IPS-20b (cell line): ENCODE results near the gene ADAP1.

Source experiments
- H3K27ac ChIP-seq: one replicate; pipeline ENCODE4 v1.5.1; 2013; ENCODE audit warnings: low read length
- H3K27me3 ChIP-seq: 2 replicates; pipeline ENCODE4 v1.6.1; 2013; ENCODE audit warnings: mild to moderate bottlenecking, low read length, inconsistent platforms; ENCODE audit not compliant: insufficient read depth
- H3K36me3 ChIP-seq: 2 replicates; pipeline ENCODE4 v1.6.1; 2013; ENCODE audit warnings: low read depth, mild to moderate bottlenecking, inconsistent platforms, low read length, moderate library complexity; ENCODE audit not compliant: insufficient read depth
- H3K4me1 ChIP-seq: 2 replicates; pipeline ENCODE4 v1.6.1; 2013; ENCODE audit warnings: mild to moderate bottlenecking, control low read depth, inconsistent platforms, low read length, moderate library complexity; ENCODE audit not compliant: insufficient read depth
- H3K4me3 ChIP-seq: 2 replicates; pipeline ENCODE4 v1.5.1; 2013; ENCODE audit warnings: mild to moderate bottlenecking, low read length, inconsistent platforms
- H3K9ac ChIP-seq: 2 replicates; pipeline ENCODE4 v1.6.1; 2013; ENCODE audit warnings: low read depth, mild to moderate bottlenecking, inconsistent platforms, low read length, moderate library complexity
- H3K9me3 ChIP-seq: 2 replicates; pipeline ENCODE4 v1.6.1; 2013; ENCODE audit warnings: mild to moderate bottlenecking, low read depth, low read length, inconsistent platforms; ENCODE audit not compliant: insufficient read depth

Gene ADAP1

DNA sequence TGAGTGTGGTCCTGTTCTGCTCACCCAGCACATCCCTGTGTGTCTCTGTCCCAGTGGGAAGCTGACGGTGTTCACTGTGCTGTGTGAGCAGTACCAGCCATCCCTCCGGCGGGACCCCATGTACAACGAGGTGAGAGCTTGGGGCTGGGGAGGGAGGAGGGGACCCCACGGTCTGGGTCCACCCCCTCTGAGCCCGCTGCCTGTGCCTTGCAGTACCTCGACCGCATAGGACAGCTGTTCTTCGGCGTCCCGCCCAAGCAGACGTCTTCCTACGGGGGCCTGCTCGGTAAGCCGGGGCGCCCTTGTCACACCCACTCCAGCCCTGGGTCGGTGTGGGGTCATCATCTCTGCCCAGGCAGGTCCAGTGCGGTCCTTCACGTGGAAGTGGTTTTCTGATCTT, 60.8 kb downstream of the ADAP1 start:
- Histone ChIP-seq H3K27ac (no peak overlapping the region), H3K4me3 (no peak overlapping the region), H3K27me3 (no peaks in the 10 kb centered on the region), H3K9ac (no peak overlapping the region), H3K36me3 (peaks cover 71% of the 10 kb centered on the region), H3K4me1 (no peaks in the 10 kb centered on the region), H3K9me3 (no peaks in the 10 kb centered on the region)

DNA sequence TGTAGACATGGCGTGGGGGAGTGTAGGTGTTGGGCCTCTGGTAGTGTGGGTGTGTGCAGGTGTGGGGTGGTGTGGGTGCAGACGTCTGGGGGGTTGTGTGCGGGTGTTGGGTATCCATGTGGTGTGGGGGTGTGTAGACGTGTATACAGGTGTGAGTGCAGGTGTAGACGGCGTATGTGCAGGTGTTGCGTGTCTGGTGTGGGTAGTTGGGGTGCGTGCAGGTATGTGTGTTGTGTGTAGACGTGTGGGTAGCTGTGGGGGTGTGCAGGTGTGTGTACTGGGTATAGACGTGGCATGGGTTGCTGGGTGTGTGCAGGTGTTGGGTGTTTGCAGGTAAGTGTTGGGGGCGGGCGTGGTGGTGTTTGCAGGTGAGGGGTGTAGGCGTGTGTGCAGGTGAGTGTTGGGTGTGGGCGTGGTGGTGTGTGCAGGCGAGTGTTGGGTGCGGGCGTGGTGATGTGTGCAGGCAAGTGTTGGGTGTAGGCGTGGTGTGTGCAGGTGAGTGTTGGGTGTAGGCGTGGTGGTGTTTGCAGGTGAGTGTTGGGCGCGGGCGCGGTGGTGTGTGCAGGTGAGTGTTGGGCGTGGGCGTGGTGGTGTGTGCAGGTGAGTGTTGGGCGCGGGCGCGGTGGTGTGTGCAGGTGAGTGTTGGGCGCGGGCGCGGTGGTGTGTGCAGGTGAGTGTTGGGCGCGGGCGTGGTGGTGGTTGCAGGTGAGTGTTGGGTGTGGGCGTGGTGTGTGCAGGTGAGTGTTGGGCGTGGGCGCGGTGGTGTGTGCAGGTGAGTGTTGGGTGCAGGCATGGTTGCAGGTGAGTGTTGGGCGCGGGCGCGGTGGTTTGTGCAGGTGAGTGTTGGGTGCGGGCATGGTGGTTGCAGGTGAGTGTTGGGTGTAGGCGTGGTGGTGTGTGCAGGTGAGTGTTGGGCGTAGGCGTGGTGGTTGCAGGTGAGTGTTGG, 61.6 kb downstream of the ADAP1 start:
- Histone ChIP-seq H3K4me1 (no peaks in the 10 kb centered on the region), H3K27ac (no peak overlapping the region), H3K4me3 (no peak overlapping the region), H3K36me3 (peaks cover 75% of the 10 kb centered on the region), H3K9ac (no peak overlapping the region), H3K27me3 (no peaks in the 10 kb centered on the region), H3K9me3 (no peaks in the 10 kb centered on the region)

DNA sequence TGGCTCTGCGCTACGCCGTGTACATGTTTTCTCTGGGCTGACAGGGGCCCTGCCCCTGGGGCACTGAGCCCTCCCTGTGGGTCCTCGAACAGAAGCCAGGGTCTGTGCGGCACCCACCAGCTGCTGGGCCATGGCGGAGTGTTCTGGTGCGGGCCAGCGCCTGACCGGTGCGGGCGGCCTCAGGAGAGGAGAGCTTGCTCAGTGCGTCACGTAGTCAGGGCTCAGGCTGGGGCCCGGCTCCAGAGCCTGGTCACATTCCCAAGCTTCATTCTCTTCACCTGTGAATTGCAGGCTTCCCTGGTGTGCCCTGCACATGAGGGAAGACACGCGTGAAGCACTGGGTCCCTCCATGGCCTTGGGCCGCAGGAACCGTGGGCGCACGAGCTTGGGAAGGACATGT, 62.7 kb downstream of the ADAP1 start:
- H3K36me3 ChIP-seq = peaks cover 81% of the 10 kb centered on the region

DNA sequence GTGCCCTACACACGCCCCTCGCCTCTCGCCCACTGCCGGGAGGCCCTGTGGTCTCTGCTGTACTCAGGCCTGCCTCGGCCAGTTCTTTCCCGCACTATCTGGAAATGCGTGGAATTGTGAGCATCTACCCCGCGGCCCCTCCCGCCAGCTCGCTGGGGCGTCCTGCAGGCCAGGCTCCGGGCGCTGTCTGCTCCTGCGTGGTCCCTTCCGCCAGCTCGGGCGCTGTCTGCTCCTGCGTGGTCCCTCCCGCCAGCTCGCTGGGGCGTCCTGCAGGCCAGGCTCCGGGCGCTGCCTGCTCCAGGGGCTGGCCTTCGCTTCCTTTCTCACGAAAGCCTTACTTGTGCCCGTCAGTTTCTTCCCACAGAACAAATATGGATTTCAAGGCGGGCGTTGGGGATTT, 63.2 kb downstream of the ADAP1 start:
- no peaks in the 10 kb centered on the region for H3K27me3 ChIP-seq
- H3K4me1 ChIP-seq = no peaks in the 10 kb centered on the region
- H3K9ac ChIP-seq = no peak overlapping the region
- no peaks in the 10 kb centered on the region for H3K9me3 ChIP-seq
- H3K36me3 ChIP-seq = peaks cover 81% of the 10 kb centered on the region
- H3K4me3 ChIP-seq = no peak overlapping the region
- no peak overlapping the region for H3K27ac ChIP-seq

More for the DNA sequence above, 62.7 kb downstream of the ADAP1 start:
- Histone ChIP-seq H3K9me3 (no peaks in the 10 kb centered on the region), H3K4me3 (no peak overlapping the region), H3K27ac (no peak overlapping the region), H3K9ac (no peak overlapping the region), H3K27me3 (no peaks in the 10 kb centered on the region), H3K4me1 (no peaks in the 10 kb centered on the region)

DNA sequence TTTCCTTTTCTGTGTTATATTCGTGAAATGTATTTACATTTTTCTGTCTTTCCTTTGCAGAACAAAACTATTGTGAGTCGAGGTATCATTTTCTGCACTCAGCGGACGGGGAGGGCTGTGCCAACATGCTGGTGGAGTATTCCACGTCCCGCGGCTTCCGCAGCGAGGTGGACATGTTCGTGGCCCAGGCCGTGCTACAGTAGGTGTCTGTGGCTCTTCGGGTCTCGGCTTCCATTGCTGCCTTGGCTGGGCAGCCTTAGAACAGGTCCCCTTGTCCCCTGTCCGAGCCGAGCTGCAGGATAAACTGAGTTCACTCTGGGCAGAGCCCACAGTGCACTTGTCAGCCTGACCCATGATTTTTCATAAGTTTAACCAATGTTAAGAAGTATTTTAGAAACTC, 63.6 kb downstream of the ADAP1 start:
- H3K9ac ChIP-seq = no peak overlapping the region
- H3K27me3 ChIP-seq = no peaks in the 10 kb centered on the region
- no peaks in the 10 kb centered on the region for H3K9me3 ChIP-seq
- peaks cover 80% of the 10 kb centered on the region for H3K36me3 ChIP-seq
- no peak overlapping the region for H3K27ac ChIP-seq
- no peaks in the 10 kb centered on the region for H3K4me1 ChIP-seq
- H3K4me3 ChIP-seq = no peak overlapping the region

DNA sequence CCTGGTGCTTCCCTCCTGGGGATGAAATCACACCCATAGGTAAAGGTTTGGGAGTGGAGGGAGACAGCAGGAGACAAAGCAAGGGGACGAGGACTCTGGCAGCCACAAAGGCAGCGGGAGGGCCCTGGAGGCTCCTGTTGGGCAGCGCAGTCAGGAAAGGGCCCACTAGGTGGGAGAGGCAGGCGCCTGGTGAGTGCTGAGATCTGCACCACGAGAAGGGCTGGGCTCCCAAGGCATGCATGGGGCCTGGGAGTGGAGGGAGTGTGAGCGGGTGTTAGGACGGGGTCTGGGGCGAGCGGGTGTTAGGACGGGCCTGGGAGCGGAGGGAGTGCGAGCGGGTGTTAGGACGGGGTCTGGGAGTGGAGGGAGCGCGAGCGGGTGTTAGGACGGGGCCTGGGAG, 65.1 kb downstream of the ADAP1 start:
- Histone ChIP-seq H3K4me3 (no peak overlapping the region; the same call in 1 of the 2 replicates), H3K36me3 (peaks cover 66% of the 10 kb centered on the region), H3K9me3 (no peaks in the 10 kb centered on the region)

DNA sequence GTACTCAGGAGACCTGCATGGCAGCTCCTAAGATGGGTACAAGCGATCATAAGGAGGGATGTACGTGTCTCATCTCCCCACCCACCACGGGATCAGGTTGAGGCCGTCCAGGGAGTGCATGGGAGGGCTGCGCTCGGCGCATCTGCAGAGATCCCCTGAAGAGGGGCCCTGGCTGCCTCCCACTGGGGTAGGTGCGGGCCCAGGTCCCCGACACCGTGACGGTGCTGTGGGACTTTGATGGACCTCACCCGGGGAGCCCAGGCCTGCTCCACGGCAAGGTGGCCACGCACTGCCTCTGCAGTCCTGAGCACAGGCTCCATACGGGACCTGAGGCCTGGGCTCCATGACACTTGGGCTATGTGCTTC, 65.5 kb downstream of the ADAP1 start:
- H3K27me3 ChIP-seq = no peaks in the 10 kb centered on the region
- no peak overlapping the region for H3K4me3 ChIP-seq
- H3K36me3 ChIP-seq = peaks cover 63% of the 10 kb centered on the region
- H3K9me3 ChIP-seq = no peaks in the 10 kb centered on the region
- no peaks in the 10 kb centered on the region for H3K4me1 ChIP-seq
- H3K27ac ChIP-seq = no peak overlapping the region
- peak overlapping the region; percentile 11; the same call in 1 of the 2 replicates for H3K9ac ChIP-seq

More for the DNA sequence above, 65.1 kb downstream of the ADAP1 start:
- Histone ChIP-seq H3K4me1 (no peaks in the 10 kb centered on the region), H3K27ac (no peak overlapping the region), H3K9ac (0 out of 2 replicates have a peak overlapping the region, but pooled peaks have one; percentile 11), H3K27me3 (no peaks in the 10 kb centered on the region)

DNA sequence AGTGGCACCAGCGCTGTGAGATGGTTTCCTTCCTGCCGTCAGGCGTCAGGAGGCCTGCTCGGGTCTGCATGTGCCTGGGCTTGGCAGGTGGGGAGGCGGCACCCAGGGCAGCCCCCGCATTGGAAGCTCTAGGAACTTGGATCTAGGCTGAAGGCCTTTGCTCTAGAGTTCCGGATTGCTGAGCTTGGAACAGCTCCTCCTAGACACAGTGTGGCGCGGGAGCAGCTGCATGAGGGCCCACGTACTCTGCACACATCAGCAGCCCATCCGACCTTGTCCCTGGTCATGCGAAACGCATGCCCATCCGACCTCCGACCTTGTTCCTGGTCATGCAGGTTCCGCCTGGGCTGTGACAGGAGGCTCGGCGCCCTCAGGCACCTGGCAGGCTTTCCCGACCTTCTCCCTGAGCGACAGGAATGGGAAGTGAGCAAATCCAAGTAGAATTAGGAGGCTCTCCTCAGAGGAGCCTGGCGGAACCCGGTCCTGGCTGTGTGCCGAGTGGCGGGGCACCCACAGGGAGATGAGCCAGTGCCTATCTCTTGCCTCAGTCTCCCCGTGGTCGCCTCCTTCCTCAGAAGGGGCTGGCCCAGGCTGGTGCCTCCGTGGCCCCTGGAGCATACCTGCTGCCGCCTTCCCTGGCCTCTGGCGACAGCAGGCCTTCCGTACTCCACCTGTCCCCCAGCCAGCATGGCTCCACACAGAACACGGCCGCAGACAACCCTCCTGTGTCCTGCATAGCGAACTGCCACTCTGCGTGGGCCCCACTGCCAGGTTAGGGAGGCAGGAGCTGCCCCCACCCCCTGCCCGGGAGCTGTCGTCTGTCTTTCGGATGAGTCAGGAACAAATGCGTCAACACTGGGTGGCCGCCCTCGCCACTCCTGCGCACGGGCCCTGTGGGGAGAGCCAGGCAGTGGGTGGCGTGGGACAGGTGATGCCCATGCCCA, 66.1 kb downstream of the ADAP1 start:
- no peaks in the 10 kb centered on the region for H3K9me3 ChIP-seq
- H3K9ac ChIP-seq = no peak overlapping the region
- H3K27me3 ChIP-seq = no peaks in the 10 kb centered on the region
- peaks cover 59% of the 10 kb centered on the region for H3K36me3 ChIP-seq
- H3K4me1 ChIP-seq = no peaks in the 10 kb centered on the region
- H3K27ac ChIP-seq = no peak overlapping the region
- H3K4me3 ChIP-seq = no peak overlapping the region

DNA sequence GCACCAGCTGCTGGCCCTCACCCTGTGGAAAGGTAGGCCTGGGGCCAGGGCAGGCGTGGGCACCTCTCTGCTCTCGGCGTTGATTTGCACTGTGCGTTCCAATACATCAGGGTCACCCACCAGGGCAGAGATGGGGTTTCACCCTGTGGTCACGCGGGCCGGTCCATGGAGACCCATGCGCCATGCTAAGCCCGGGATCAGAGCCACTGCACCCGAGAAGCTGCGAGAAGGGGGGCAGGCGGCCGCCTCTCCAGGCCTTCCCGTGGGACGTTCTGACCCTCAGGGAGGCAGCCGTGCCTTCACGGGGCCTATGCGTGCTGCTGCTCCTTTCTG, 67.0 kb downstream of the ADAP1 start:
- H3K36me3 ChIP-seq = peaks cover 53% of the 10 kb centered on the region
- H3K4me3 ChIP-seq = no peak overlapping the region
- H3K27ac ChIP-seq = no peak overlapping the region
- no peaks in the 10 kb centered on the region for H3K27me3 ChIP-seq
- H3K9ac ChIP-seq = no peak overlapping the region
- H3K9me3 ChIP-seq = no peaks in the 10 kb centered on the region
- H3K4me1 ChIP-seq = no peaks in the 10 kb centered on the region

DNA sequence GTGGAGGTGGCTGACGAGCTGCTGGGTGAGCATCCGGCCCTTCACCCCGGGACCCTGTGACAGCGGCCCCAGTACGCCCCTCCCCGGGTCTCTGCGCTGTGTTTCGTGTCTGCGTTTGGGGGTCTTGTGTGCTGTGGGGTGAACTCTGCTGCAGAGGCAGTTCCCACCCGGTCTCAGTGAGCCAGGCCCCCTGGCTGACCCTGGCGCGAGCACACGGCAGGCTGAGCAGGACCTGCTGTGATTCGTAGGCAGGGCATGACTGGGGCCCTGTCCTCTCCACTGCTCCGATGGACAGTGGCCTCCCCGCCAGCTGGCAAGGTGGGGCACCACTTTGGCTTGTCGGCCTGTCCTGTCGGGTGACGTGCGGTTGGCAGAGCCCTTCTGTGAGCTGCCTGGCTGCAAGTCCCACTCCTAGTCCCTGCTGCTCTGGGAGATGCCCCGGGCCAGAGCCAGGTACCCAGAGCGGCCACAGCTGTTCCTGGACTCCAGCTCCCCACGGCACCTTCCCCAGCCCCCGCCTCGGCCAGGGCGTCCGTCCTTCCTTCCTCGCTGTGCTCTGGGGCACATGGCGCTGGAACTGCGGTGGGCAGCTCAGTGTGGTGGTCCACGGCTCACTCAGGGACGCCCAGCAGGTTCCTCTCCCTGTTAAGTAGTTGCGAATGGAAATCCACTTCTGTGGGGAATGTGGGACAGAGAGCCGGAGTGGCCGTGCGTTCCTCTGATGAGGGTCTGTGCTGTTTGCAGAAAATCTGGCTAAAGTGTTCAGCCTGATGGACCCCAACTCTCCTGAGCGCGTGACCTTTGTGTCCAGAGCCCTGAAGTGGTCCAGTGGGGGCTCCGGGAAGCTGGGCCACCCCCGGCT, 67.6 kb downstream of the ADAP1 start:
- Histone ChIP-seq H3K9ac (no peak overlapping the region; the same call in 1 of the 2 replicates), H3K4me3 (no peak overlapping the region), H3K9me3 (no peaks in the 10 kb centered on the region), H3K27ac (no peak overlapping the region), H3K4me1 (no peaks in the 10 kb centered on the region), H3K27me3 (no peaks in the 10 kb centered on the region), H3K36me3 (peaks cover 51% of the 10 kb centered on the region)
